IMR-90 (cell line): Measurements from ENCODE around the gene FANCL. TPM values are rescaled to one million over a fixed set of nuclear protein-coding genes. Genes with fewer than 3 reads are reported as not detected.

Experiments
- ATAC-seq: fragments of 200-7000 bp; cut with Tn5 transposase; 2 replicates; pipeline ENCODE4 v1.9.1; 2020; ENCODE audit warnings: low read depth, mild to moderate bottlenecking, moderate library complexity
- BruUV-seq: library from RNA; stranded (reverse); fragments of 400-500 nt; replicated peaks from 2 replicates; lab custom pipeline; 2021; lab: Mats Ljungman, UMichigan
- CTCF ChIA-PET: fragments of 300-600 bp; formaldehyde crosslinking; extraction: SDS; loops from one replicate; lab custom pipeline; 2021; ENCODE audit warnings: antibody characterized with exemption; lab: Yijun Ruan, JAX
- POLR2A ChIA-PET: fragments of 300-600 bp; sonication (Branson Sonifier 250); formaldehyde crosslinking; loops from one replicate; lab custom pipeline; 2022; ENCODE audit warnings: antibody characterized with exemption; ENCODE audit not compliant: unreplicated experiment; lab: Charles Lee
- DNase-seq: peaks from one replicate; pipeline ENCODE4 v3.0.0; 2013
- H2AFZ ChIP-seq: replicated peaks from 2 replicates; pipeline ENCODE3; 2013; ENCODE audit warnings: low read length, mild to moderate bottlenecking; ENCODE audit not compliant: poor library complexity
- H2AK5ac ChIP-seq: 2 replicates; pipeline ENCODE4 v1.6.1; 2013; ENCODE audit warnings: low read depth, low read length, inconsistent platforms
- H2AK9ac ChIP-seq: replicated peaks from 2 replicates; pipeline ENCODE3; 2013; ENCODE audit warnings: mild to moderate bottlenecking, low read depth, low read length, moderate library complexity; ENCODE audit not compliant: poor library complexity
- H2BK120ac ChIP-seq: 2 replicates; pipeline ENCODE4 v1.6.1; 2013; ENCODE audit warnings: low read depth, low read length, inconsistent platforms
- H2BK15ac ChIP-seq: 3 replicates; pipeline ENCODE4 v1.6.1; 2013; ENCODE audit warnings: low read depth, low read length, inconsistent platforms
- H2BK20ac ChIP-seq: 2 replicates; pipeline ENCODE4 v1.6.1; 2013; ENCODE audit warnings: low read depth, mild to moderate bottlenecking, inconsistent platforms, low read length, moderate library complexity
- H2BK5ac ChIP-seq: 2 replicates; pipeline ENCODE4 v1.6.1; 2013; ENCODE audit warnings: mild to moderate bottlenecking, low read depth, low read length, inconsistent platforms; ENCODE audit not compliant: poor library complexity, severe bottlenecking
- H3K14ac ChIP-seq: replicated peaks from 2 replicates; pipeline ENCODE4 v1.6.1; 2013; ENCODE audit warnings: low read depth, low read length, inconsistent platforms
- H3K18ac ChIP-seq: 2 replicates; pipeline ENCODE4 v1.6.1; 2013; ENCODE audit warnings: low read depth, low read length, control low read depth
- H3K23ac ChIP-seq: 2 replicates; pipeline ENCODE4 v1.6.1; 2013; ENCODE audit warnings: low read depth, low read length, inconsistent platforms
- H3K27ac ChIP-seq: 2 replicates; pipeline ENCODE4 v1.5.1; 2013; ENCODE audit warnings: mild to moderate bottlenecking, control low read depth, low read length; ENCODE audit not compliant: insufficient read depth
- H3K27me3 ChIP-seq: 2 replicates; pipeline ENCODE4 v1.6.1; 2013; ENCODE audit warnings: low read length; ENCODE audit not compliant: control insufficient read depth, insufficient read depth
- H3K36me3 ChIP-seq: 2 replicates; pipeline ENCODE4 v1.6.1; 2013; ENCODE audit warnings: low read length, mixed read lengths; ENCODE audit not compliant: control insufficient read depth, insufficient read depth
- H3K4ac ChIP-seq: 2 replicates; pipeline ENCODE4 v1.6.1; 2013; ENCODE audit warnings: low read depth, low read length, inconsistent platforms
- H3K4me1 ChIP-seq: 2 replicates; pipeline ENCODE4 v1.6.1; 2013; ENCODE audit warnings: low read length, mixed read lengths; ENCODE audit not compliant: control insufficient read depth, insufficient read depth
- H3K4me2 ChIP-seq: 2 replicates; pipeline ENCODE4 v1.6.1; 2013; ENCODE audit warnings: low read depth, mild to moderate bottlenecking, control low read depth, low read length, moderate library complexity
- H3K4me3 ChIP-seq: 2 replicates; pipeline ENCODE4 v1.5.1; 2013; ENCODE audit warnings: low read depth, mild to moderate bottlenecking, control low read depth, low read length, moderate library complexity; ENCODE audit not compliant: insufficient read depth
- H3K56ac ChIP-seq: 2 replicates; pipeline ENCODE4 v1.6.1; 2013; ENCODE audit warnings: low read length, inconsistent platforms; ENCODE audit not compliant: insufficient read depth; ENCODE audit errors: extremely low read depth
- H3K79me1 ChIP-seq, 2 experiments: 2 replicates each; pipeline ENCODE4 v1.6.1; 2013; ENCODE audit warnings: low read length in 2 of 2, inconsistent platforms in 1 of 2, low read depth in 1 of 2
- H3K9ac ChIP-seq: 2 replicates; pipeline ENCODE4 v1.6.1; 2013; ENCODE audit warnings: low read depth, low read length, control low read depth
- H3K9me1 ChIP-seq: 2 replicates; pipeline ENCODE4 v1.6.1; 2013; ENCODE audit warnings: low read length, inconsistent platforms; ENCODE audit not compliant: insufficient read depth
- H3K9me3 ChIP-seq: 2 replicates; pipeline ENCODE4 v1.6.1; 2013; ENCODE audit warnings: low read length; ENCODE audit not compliant: control insufficient read depth, insufficient read depth
- H4K20me1 ChIP-seq: 2 replicates; pipeline ENCODE4 v1.6.1; 2013; ENCODE audit warnings: low read length, inconsistent platforms; ENCODE audit not compliant: insufficient read depth
- H4K5ac ChIP-seq: 2 replicates; pipeline ENCODE4 v1.6.1; 2013; ENCODE audit warnings: mild to moderate bottlenecking, low read depth, low read length, control low read depth
- H4K8ac ChIP-seq, 2 experiments: 2 replicates each; pipeline ENCODE4 v1.6.1; 2013; ENCODE audit warnings: low read depth in 2 of 2, low read length in 2 of 2, control low read depth in 1 of 2, inconsistent platforms in 1 of 2
- H4K91ac ChIP-seq: 2 replicates; pipeline ENCODE4 v1.6.1; 2013; ENCODE audit warnings: low read depth, low read length, inconsistent platforms; ENCODE audit not compliant: insufficient read depth
- BHLHE40 ChIP-seq: fragments of 150-350 bp; IDR thresholded peaks from 2 replicates; pipeline ENCODE4 v1.6.1; 2016; ENCODE audit warnings: mild to moderate bottlenecking, low read depth, low read length
- CEBPB ChIP-seq: IDR thresholded peaks from 2 replicates; pipeline ENCODE4 v1.6.1; 2012; ENCODE audit warnings: low read depth, low read length, improper control_type of control experiment
- CHD1 ChIP-seq: IDR thresholded peaks from 2 replicates; pipeline ENCODE4 v1.6.1; 2012; ENCODE audit warnings: low read depth, low read length, improper control_type of control experiment
- CTCF ChIP-seq: conservative IDR thresholded peaks from 2 replicates; pipeline ENCODE4 v1.5.1; 2012; ENCODE audit warnings: mild to moderate bottlenecking, low read depth, low read length, improper control_type of control experiment
- FOS ChIP-seq: fragments of 150-350 bp; IDR thresholded peaks from 2 replicates; pipeline ENCODE4 v1.6.1; 2016; ENCODE audit warnings: low read depth, low read length
- MAFK ChIP-seq: IDR thresholded peaks from 2 replicates; pipeline ENCODE4 v1.6.1; 2012; ENCODE audit warnings: low read depth, low read length, improper control_type of control experiment
- MAZ ChIP-seq: IDR thresholded peaks from 2 replicates; pipeline ENCODE4 v1.6.1; 2012; ENCODE audit warnings: low read depth, mild to moderate bottlenecking, low read length, improper control_type of control experiment, moderate library complexity, borderline replicate concordance
- MXI1 ChIP-seq: IDR thresholded peaks from 2 replicates; pipeline ENCODE4 v1.6.1; 2012; ENCODE audit warnings: low read depth, mild to moderate bottlenecking, low read length, moderate library complexity, borderline replicate concordance
- NFE2L2 ChIP-seq: fragments of 150-350 bp; IDR thresholded peaks from 2 replicates; pipeline ENCODE4 v1.6.1; 2016; ENCODE audit warnings: low read depth, mild to moderate bottlenecking, low read length
- POLR2A ChIP-seq: IDR thresholded peaks from 2 replicates; pipeline ENCODE4 v1.6.1; 2012; ENCODE audit warnings: mild to moderate bottlenecking, low read depth, low read length
- RCOR1 ChIP-seq: IDR thresholded peaks from 2 replicates; pipeline ENCODE4 v1.6.1; 2012; ENCODE audit warnings: mild to moderate bottlenecking, low read length, improper control_type of control experiment; ENCODE audit not compliant: insufficient replicate concordance
- RFX5 ChIP-seq: IDR thresholded peaks from 2 replicates; pipeline ENCODE4 v1.8.0; 2012; ENCODE audit warnings: low read depth, mild to moderate bottlenecking, low read length, moderate library complexity
- SMC3 ChIP-seq: fragments of 150-350 bp; IDR thresholded peaks from 2 replicates; pipeline ENCODE4 v1.6.1; 2016; ENCODE audit warnings: low read depth, mild to moderate bottlenecking, antibody characterized with exemption, low read length, moderate library complexity
- WGBS, 2 experiments: methylation state at CpG; one replicate each; pipeline versions ENCODE4 v1.1.5 to v1.1.7; 2013; ENCODE audit warnings: missing lambda C conversion rate in 2 of 2; ENCODE audit not compliant: insufficient read length in 1 of 2; ENCODE audit errors: extremely low coverage in 2 of 2; 5-methylcytosine and 5-hydroxymethylcytosine counted together
- dilution Hi-C: fragments of 300-500 bp; cut with HindIII; formaldehyde crosslinking; loops from one replicate; pipeline ENCODE4 v1.14.3; 2018; ENCODE audit warnings: low sequenced_read_pairs; ENCODE audit not compliant: unreplicated experiment
- in situ Hi-C: fragments of 300-500 bp; cut with MboI; formaldehyde crosslinking; loops from 3 replicates; pipeline ENCODE4 v1.14.3; 2019; ENCODE audit warnings: low sequenced_read_pairs, inconsistent platforms, mixed read lengths
- intact Hi-C: fragments of 100-400 bp; cut with micrococcal nuclease; formaldehyde crosslinking; loops from 2 replicates; pipeline ENCODE4 v1.10.0; 2022
- polyA plus RNA-seq, 3 experiments: library from polyadenylated mRNA; depleted of rRNA; stranded (reverse); fragments of >200 nt; gene quantifications; 2 replicates each; pipeline ENCODE4 v1.2.3, GENCODE V29; 2012; ENCODE audit warnings: low replicate concordance in 1 of 3
- total RNA-seq: library from RNA; depleted of rRNA; stranded (reverse); fragments of >200 nt; gene quantifications from 2 replicates; pipeline ENCODE4 v1.2.3, GENCODE V29; 2012
- TF ChIP-seq, protein P1 (sequence below): fragments of 150-350 bp; IDR thresholded peaks from 2 replicates; pipeline ENCODE4 v1.6.1; 2016; ENCODE audit warnings: low read depth, mild to moderate bottlenecking, low read length, moderate library complexity, borderline replicate concordance
- TF ChIP-seq, protein P2 (sequence below): fragments of 150-350 bp; IDR thresholded peaks from 2 replicates; pipeline ENCODE4 v1.6.1; 2017; ENCODE audit warnings: mild to moderate bottlenecking, antibody characterized with exemption, low read length, low read depth

The FANCL gene
- total and polyA plus RNA-seq, 2 of the 4 experiments (the other 2 are of a cell fraction), result 9.0 to 12.7 TPM

GRCh38 chr2:58109481-58109880 is 131.6 kb downstream of the FANCL start:
- ATAC-seq, result no peak
- Histone ChIP-seq H4K8ac (peak overlapping the region in 1 of 2 experiments; percentile 71; a peak in 2 of 4 replicates), H3K4me1 (peaks cover 7% of the 10 kb centered on the region), H3K14ac (no peak overlapping the region; the same call in 1 of the 2 replicates), H2AFZ (no peak overlapping the region), H3K23ac (no peak overlapping the region), H2AK9ac (no peak overlapping the region), H2BK120ac (peak overlapping the region; percentile 32; the same call in 1 of the 2 replicates), H2BK15ac (no peak overlapping the region; the same call in 2 of the 3 replicates), H3K9me3 (no peaks in the 10 kb centered on the region), H3K36me3 (no peaks in the 10 kb centered on the region; the same call in 1 of the 2 replicates), H4K91ac (peak overlapping the region; percentile 29; the same call in 1 of the 2 replicates), H2BK20ac (no peak overlapping the region; the same call in 1 of the 2 replicates), H3K4me3 (no peak overlapping the region), H3K9me1 (no peaks in the 10 kb centered on the region), H3K79me1 (peaks cover 5 to 19% of the 10 kb centered on the region in 2 experiments), H4K5ac (0 out of 2 replicates have a peak overlapping the region, but pooled peaks have one; percentile 49), H3K4me2 (no peak overlapping the region), H3K56ac (no peak overlapping the region), H3K27ac (peak overlapping the region; percentile 57; the same call in 1 of the 2 replicates), H2AK5ac (no peak overlapping the region), H4K20me1 (no peaks in the 10 kb centered on the region), H3K18ac (no peak overlapping the region), H3K27me3 (no peaks in the 10 kb centered on the region), H3K9ac (no peak overlapping the region), H3K4ac (peak overlapping the region; percentile 2; the same call in 1 of the 2 replicates), H2BK5ac (peak overlapping the region; percentile 97)
- in situ Hi-C loops, result no loop called here
- no peak for DNase-seq
- no TSS peak for BruUV-seq
- POLR2A ChIA-PET, result no interaction called here
- CTCF ChIA-PET, result no interaction called here
- intact Hi-C loops, result loop anchor here (5.0 kb wide), 3 partner anchors 62 to 202 kb away; partner anchors contain the start of gene VRK2
- TF ChIP-seq RCOR1, result no peak
- TF ChIP-seq RFX5, result no peak
- TF ChIP-seq MXI1, result no peak
- TF ChIP-seq MAFK, result no peak
- no peak for TF ChIP-seq CEBPB
- no peak for TF ChIP-seq BHLHE40
- no peak for TF ChIP-seq NFE2L2
- no peak for TF ChIP-seq FOS
- TF ChIP-seq CHD1, result no peak
- TF ChIP-seq CTCF, result no peak
- no peak for TF ChIP-seq MAZ
- TF ChIP-seq POLR2A, result no peak
- TF ChIP-seq SMC3, result no peak
- TF ChIP-seq, protein P1, sequence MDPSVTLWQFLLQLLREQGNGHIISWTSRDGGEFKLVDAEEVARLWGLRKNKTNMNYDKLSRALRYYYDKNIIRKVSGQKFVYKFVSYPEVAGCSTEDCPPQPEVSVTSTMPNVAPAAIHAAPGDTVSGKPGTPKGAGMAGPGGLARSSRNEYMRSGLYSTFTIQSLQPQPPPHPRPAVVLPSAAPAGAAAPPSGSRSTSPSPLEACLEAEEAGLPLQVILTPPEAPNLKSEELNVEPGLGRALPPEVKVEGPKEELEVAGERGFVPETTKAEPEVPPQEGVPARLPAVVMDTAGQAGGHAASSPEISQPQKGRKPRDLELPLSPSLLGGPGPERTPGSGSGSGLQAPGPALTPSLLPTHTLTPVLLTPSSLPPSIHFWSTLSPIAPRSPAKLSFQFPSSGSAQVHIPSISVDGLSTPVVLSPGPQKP, result no peak
- TF ChIP-seq, protein P2, sequence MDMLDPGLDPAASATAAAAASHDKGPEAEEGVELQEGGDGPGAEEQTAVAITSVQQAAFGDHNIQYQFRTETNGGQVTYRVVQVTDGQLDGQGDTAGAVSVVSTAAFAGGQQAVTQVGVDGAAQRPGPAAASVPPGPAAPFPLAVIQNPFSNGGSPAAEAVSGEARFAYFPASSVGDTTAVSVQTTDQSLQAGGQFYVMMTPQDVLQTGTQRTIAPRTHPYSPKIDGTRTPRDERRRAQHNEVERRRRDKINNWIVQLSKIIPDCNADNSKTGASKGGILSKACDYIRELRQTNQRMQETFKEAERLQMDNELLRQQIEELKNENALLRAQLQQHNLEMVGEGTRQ, result no peak
- dilution Hi-C loops, result no loop called here
- no CpG with 5 or more reads among the region's 2 CpGs for WGBS, 2 experiments
